ENCODE results near the gene AQP5.

Gene AQP5

DNA sequence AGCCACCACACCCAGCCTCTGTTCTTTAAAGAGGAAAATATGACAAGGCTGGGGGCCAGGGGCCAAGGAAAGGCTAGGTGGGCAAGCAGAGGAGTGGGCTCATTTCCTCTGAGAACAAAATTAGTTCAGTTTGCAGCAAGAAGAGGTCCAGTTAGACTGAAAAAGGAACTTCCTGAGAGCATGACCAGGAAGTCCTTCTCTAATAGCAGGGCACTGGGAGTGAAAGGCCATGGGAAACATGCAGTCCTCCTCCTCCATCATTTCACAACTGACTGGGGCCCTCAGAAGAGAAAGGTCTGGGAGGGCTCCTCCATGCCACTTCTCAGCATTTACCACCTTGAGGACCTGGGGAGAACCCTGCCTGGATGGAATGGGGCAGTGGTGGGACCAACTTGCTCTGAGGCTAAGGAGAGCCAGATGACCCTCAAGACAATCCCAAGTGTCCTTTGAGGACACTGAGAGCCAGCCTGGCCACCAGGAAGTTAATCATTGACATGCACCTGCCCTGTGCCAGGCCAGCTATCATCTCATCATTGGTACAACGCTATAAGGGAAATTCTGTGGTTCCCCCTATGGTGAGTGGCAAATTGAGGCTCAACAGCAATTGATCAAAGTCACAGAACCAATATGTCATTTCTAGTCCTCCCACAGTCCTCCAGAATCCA lies 9.1 kb upstream of the AQP5 start:
- no peak overlapping the region; the same call in 1 of the 2 replicates for H3K27ac ChIP-seq
- TF ChIP-seq, protein P1, sequence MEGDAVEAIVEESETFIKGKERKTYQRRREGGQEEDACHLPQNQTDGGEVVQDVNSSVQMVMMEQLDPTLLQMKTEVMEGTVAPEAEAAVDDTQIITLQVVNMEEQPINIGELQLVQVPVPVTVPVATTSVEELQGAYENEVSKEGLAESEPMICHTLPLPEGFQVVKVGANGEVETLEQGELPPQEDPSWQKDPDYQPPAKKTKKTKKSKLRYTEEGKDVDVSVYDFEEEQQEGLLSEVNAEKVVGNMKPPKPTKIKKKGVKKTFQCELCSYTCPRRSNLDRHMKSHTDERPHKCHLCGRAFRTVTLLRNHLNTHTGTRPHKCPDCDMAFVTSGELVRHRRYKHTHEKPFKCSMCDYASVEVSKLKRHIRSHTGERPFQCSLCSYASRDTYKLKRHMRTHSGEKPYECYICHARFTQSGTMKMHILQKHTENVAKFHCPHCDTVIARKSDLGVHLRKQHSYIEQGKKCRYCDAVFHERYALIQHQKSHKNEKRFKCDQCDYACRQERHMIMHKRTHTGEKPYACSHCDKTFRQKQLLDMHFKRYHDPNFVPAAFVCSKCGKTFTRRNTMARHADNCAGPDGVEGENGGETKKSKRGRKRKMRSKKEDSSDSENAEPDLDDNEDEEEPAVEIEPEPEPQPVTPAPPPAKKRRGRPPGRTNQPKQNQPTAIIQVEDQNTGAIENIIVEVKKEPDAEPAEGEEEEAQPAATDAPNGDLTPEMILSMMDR (conservative IDR thresholded peaks at IDR 0.05): no peak

DNA sequence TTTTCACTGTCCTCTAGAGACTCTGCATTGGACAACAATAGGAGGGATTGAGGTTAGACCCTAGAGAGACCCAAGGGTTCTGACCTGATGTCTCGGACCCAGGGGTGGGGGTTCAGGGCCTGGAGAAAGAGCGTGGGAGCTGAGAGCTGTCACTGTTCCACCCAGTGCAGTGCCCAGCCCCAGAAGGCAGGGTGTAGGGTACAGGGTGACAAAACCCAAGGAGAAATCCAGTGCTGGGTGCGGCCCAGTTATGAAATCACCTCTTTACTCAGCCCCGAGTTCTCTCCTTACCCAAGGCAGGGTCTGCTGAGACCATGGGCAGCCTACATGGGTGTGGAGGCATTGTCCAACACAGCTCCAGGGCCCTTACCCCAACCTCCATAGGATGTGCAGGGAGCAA lies 8.5 kb upstream of the AQP5 start:
- no peak overlapping the region; the same call in 1 of the 2 replicates for H3K27ac ChIP-seq
- TF ChIP-seq, protein P1 (conservative IDR thresholded peaks at IDR 0.05): no peak

DNA sequence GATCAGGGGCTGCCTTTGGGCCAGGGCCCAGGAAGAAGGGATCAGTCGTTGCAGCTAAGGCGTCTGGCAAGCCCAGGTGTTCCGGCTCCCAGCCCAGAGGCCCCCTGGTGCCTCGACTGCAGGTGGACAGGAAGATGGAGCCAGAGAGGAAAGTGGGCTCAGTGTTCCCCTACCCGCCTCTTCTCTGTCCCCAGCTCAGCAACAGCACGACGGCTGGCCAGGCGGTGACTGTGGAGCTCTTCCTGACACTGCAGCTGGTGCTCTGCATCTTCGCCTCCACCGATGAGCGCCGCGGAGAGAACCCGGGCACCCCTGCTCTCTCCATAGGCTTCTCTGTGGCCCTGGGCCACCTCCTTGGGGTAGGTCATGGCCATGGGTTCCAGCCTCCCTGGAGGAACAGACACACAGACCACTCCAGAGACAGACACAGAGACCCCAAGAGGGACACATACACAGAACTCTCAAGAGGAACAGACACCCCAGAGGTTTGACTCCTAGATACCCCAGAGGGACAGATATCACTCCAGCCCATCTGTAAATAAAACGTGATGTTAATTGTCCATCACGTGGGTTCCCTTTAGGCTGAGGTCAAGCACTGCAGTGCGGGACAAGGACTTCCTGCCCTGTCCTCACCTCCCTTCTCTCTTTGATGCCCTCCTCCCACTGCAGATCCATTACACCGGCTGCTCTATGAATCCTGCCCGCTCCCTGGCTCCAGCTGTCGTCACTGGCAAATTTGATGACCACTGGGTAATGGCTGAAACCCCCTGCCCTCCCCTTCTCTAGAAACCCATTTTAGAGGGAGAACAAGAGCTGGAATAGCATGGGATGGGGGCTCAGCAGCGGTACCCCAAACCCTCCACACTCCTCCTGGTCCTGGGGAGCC lies 7.5 kb upstream of the AQP5 start:
- TF ChIP-seq, protein P1 (conservative IDR thresholded peaks at IDR 0.05): no peak
- no peak overlapping the region; the same call in 1 of the 2 replicates for H3K27ac ChIP-seq

DNA sequence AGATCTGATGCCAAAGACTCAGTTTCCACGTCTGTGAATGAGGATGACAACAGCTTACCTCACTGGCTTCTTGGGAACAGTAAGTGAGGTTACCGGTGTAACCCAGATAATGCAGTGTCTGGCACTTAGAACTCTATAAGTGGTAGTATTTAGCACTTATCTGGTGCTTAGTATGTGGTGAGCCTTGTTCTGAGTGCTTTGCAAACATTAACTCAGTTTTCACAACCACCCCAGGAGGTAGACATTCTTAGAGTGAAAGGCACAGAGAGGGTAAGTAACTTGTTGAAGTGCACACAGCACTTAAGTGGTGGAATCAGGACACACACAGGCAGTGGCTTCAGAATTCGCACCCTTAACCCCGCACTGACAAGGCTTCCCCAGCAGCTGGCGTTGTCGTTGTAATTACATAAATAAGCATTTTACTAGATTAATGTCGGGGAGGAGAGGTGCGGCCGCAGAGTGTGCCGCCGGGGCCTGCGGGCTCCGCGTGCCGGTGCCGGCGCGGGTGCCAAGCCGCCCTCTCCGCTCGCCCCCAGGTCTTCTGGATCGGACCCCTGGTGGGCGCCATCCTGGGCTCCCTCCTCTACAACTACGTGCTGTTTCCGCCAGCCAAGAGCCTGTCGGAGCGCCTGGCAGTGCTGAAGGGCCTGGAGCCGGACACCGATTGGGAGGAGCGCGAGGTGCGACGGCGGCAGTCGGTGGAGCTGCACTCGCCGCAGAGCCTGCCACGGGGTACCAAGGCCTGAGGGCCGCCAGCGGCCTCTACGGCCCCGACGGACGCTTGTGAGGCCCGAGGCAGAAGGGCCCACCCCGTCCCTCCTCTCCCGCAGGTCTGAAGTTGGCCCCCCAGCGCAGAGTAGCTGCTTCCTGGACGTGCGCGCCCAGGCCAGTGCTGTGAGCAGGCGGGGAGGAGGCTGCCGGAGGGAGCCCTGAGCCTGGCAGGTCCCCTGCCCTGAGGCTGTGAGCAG lies 6.5 kb upstream of the AQP5 start:
- TF ChIP-seq, protein P1 (conservative IDR thresholded peaks at IDR 0.05): no peak
- no peak overlapping the region for H3K27ac ChIP-seq

DNA sequence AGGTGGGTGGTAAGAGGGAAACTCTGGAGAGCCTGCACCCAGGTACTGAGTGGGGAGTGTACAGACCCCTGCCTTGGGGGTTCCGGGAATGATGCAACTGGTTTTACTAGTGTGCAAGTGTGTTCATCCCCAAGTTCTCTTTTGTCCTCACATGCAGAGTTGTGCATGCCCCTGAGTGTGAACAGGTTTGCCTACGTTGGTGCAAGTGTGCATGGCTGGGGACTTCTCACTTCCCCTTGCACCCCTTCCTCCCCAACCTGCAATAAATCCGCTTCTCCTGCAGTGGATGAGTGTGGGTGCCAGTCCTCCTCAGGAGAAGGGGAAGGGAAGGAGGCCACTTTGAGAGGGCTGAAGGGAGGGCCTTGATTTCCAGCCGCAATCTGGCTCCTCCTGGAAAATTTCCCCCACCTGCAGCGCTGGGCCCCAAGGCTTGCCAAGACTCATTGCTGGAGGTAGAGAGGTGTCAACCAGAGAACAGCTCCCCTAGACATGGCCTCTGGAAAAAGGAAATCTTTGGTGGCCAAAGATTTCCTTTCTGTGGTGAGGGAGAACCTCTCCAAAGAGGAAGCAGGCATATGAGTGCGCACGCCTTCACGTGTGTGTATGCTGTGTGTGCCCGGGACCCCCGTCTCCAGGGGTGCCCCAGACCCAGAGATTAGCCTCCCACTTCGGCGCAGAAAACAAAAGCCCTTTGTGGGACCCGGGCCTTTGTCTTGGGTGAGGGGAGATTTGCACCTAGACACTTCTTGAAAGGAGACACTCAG lies 5.6 kb upstream of the AQP5 start:
- H3K27ac ChIP-seq: no peak overlapping the region
- TF ChIP-seq, protein P1 (conservative IDR thresholded peaks at IDR 0.05): no peak

DNA sequence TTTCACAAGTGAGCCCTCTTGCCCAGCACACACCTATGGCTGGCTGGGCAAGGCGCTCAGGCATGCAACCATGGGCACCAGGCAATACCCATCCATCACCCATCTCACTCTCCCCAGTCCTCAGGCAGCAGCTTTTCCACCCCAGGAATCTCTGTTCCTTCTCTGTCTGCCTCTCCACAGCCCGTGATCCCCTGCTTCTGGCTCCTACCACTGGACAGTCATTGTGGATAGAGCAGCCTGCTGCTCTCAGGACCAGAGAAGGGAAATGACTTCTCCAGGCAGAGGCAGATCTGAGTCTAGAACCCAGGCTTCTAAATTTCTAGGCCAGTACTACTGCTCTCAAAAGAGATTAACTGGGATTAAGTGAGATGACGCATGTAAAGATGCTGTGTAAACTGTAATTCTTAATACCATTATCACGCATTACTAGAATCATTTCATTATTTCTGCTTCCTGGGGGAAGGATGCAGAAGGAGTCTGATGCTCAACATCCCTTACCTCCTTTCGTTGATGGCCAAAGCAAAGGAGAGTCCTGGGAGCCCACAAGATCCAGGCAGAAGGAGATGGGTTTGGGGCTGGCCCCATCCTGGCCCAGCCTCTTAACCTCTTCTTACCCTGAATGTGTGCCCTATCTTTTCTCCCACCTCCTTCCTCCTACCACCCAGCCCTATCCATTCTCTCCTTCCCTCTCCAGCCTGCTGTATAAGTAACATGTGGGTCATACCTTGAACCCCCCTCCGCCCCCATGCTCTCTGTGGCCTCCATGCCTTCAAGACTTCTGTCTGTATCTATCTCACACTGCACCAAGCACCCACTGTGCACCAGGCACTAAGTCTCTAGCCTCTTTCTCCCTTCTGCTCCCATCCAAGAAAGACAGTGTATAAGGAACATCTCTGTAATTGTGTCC lies 4.8 kb upstream of the AQP5 start:
- TF ChIP-seq, protein P1 (conservative IDR thresholded peaks at IDR 0.05): no peak

More for the DNA sequence above, 4.8 kb upstream of the AQP5 start:
- no peak overlapping the region for H3K27ac ChIP-seq
